H1 (cell line): ENCODE results near the gene BCAR1.

Source experiments
- ATF3 ChIP-seq: IDR thresholded peaks from 2 replicates; pipeline ENCODE4 v1.6.1; 2011; ENCODE audit warnings: low read depth, mild to moderate bottlenecking, low read length; ENCODE audit not compliant: insufficient read depth
- CTCF ChIP-seq, 3 experiments: IDR thresholded peaks; 1 replicate in 2 of 3; 2 replicates in 1 of 3; pipeline versions ENCODE4 v1.5.1 to v1.6.1; 2011; ENCODE audit warnings: low read length in 3 of 3, mild to moderate bottlenecking in 3 of 3, inconsistent platforms in 2 of 3, low read depth in 1 of 3, moderate library complexity in 1 of 3; ENCODE audit not compliant: insufficient read depth in 1 of 3; ENCODE audit errors: control extremely low read depth in 1 of 3
- EP300 ChIP-seq, 2 experiments: IDR thresholded peaks; 1 replicate in 1 of 2; 2 replicates in 1 of 2; pipeline ENCODE4 v1.6.1; 2011 to 2012; ENCODE audit warnings: low read depth in 2 of 2, low read length in 2 of 2, mild to moderate bottlenecking in 2 of 2, borderline replicate concordance in 1 of 2, inconsistent platforms in 1 of 2, moderate library complexity in 1 of 2
- HDAC2 ChIP-seq, 2 experiments: fragments of 300-600 bp in 1 of 2; sonication (generic) in 1 of 2; IDR thresholded peaks; 2 replicates each; pipeline ENCODE4 v1.6.1; 2011 to 2012; ENCODE audit warnings: low read depth in 2 of 2, low read length in 2 of 2, mild to moderate bottlenecking in 2 of 2, moderate library complexity in 2 of 2, borderline replicate concordance in 1 of 2, inconsistent platforms in 1 of 2
- JUN ChIP-seq: IDR thresholded peaks from 2 replicates; pipeline ENCODE4 v1.6.1; 2011; ENCODE audit warnings: low read depth, mild to moderate bottlenecking, improper control_type of control experiment, low read length
- MAFK ChIP-seq: IDR thresholded peaks from 2 replicates; pipeline ENCODE4 v1.6.1; 2012; ENCODE audit warnings: low read depth, mild to moderate bottlenecking, improper control_type of control experiment, low read length
- POLR2A ChIP-seq, 2 experiments: IDR thresholded peaks; 1 replicate in 1 of 2; 2 replicates in 1 of 2; pipeline ENCODE4 v1.6.1; 2011; ENCODE audit warnings: low read depth in 2 of 2, low read length in 2 of 2, mild to moderate bottlenecking in 2 of 2; ENCODE audit errors: control extremely low read depth in 1 of 2
- TAF1 ChIP-seq: IDR thresholded peaks from 2 replicates; pipeline ENCODE4 v1.6.1; 2011; ENCODE audit warnings: mild to moderate bottlenecking, low read depth, low read length
- TEAD4 ChIP-seq: IDR thresholded peaks from 2 replicates; pipeline ENCODE4 v1.6.1; 2012; ENCODE audit warnings: low read depth, low read length, inconsistent platforms, mixed read lengths
- YY1 ChIP-seq: IDR thresholded peaks from 2 replicates; pipeline ENCODE4 v1.6.1; 2011; ENCODE audit warnings: low read depth, mild to moderate bottlenecking, low read length
- TF ChIP-seq, protein P1 (sequence below): IDR thresholded peaks from 2 replicates; pipeline ENCODE4 v1.6.1; 2012; ENCODE audit warnings: inconsistent platforms

- no peak for TF ChIP-seq EP300 (IDR thresholded peaks at IDR 0.05; ENCODE audit: borderline replicate concordance in 1 of 2, low read depth in 2 of 2, low read length in 2 of 2)
- peak in 2 of 3 experiments; percentile 33 to 35; a peak in 2 of 4 replicates for TF ChIP-seq CTCF (IDR thresholded peaks at IDR 0.05; ENCODE audit: control extremely low read depth in 1 of 3, insufficient read depth in 1 of 3, low read depth in 1 of 3, low read length in 3 of 3)
- no peak for TF ChIP-seq TEAD4
- TF ChIP-seq, protein P1, sequence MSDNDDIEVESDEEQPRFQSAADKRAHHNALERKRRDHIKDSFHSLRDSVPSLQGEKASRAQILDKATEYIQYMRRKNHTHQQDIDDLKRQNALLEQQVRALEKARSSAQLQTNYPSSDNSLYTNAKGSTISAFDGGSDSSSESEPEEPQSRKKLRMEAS, result no peak
- TF ChIP-seq POLR2A (IDR thresholded peaks at IDR 0.05; ENCODE audit: control extremely low read depth in 1 of 2, low read depth in 2 of 2, low read length in 2 of 2), result peak in 1 of 2 experiments; percentile 47; a peak in 1 of 3 replicates
- TF ChIP-seq ATF3, result no peak
- TF ChIP-seq YY1, result no peak
- 0 out of 2 replicates have a peak, but pooled peaks have one; percentile 36 for TF ChIP-seq TAF1
- TF ChIP-seq JUN, result no peak
- TF ChIP-seq HDAC2 (IDR thresholded peaks at IDR 0.05; ENCODE audit: borderline replicate concordance in 1 of 2, low read depth in 2 of 2, low read length in 2 of 2), result no peak
- no peak for TF ChIP-seq MAFK
These were observed 4.7 kb upstream of the BCAR1 start for GRCh38 chr16:75256059-75256571.
